GM19438 (cell line): ENCODE results near the gene TJP2.

Experiments
- ATAC-seq: cut with Tn5 transposase; IDR thresholded peaks from one replicate; pipeline ENCODE4 v1.9.1; 2021; ENCODE audit warnings: low read depth; ENCODE audit not compliant: unreplicated experiment

Gene TJP2

DNA sequence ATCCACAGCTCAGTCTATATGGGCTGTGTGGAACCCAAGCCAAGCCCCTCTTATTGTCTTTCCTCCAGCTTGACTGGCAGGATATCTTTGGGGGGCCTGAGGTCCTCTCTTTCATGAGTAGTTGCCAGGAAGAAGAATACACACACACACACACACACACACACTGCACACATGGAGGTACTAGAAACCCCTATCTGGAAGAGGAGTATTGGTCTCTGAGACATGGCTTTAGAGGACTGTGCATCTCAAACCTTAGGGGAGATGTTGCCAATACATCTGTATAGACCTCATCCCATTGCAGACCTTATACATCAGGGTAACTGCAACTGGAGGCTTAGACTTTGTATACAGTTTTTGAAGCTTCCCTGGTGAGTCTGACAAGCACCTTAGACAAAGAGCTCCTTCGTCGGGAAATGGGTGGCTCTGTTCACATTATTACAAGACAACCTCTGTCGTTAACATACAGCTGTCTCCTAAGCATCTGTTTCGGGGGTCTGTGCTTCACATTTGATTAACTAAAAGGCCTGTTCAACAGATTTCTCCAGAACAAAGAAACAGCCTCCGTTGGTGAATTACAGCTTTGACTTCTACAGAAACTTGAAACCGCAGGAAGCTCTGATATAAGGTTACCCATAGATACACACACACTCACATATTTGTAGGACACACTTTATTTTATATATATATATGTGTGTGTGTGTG is 145.4 kb downstream of the TJP2 start:
- no peak for ATAC-seq

DNA sequence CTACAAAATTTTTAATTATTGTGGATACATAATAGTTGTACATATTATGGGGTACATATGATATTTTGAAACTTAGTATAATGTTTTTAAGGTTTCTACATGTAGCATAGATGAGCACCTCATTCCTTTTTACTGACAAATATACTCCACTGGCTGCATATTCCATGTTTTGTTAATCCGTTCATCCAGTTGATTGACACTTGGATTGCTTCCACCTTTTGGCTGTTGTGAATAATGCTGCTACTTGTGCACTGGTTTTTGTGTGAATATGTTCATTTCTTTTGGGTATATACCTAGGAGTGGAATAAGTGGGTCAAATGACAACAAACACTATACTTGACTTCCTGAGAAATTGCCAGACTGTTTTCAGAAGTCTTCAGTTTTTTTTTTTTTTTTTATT is 148.2 kb downstream of the TJP2 start:
- no peak for ATAC-seq

DNA sequence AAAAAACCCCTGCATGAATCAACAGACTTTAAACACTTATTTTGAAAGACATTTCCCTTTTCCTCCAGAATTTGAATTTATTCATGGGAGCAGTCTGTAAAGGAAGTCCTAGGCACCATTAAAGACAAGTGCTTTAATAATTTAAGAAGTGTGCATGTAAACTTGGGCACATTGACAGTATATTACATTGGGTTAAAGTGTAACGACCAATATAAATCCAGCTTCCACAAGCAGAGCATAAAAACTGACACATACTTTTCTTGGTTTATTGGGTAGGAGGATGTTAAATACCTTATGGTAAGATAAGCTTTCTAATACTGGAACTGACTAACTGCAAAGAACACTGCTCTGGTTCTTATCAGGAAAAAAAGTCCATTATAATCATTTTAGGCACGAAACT is 149.8 kb downstream of the TJP2 start:
- ATAC-seq = no peak
